OCI-LY3 (cell line): ENCODE measurements around the gene ARHGEF17.

Experiments used
- EZH2phosphoT487 ChIP-seq: fragments of 200-600 bp; shearing (Covaris generic); IDR thresholded peaks from 2 replicates; pipeline ENCODE4 v1.6.1; 2018; ENCODE audit warnings: antibody characterized with exemption, mixed run types, low read depth
- TF ChIP-seq, protein P1 (sequence below): fragments of 200-600, 300-600 bp; sonication (generic); IDR thresholded peaks from 2 replicates; pipeline ENCODE4 v1.5.1; 2014; ENCODE audit warnings: antibody characterized with exemption, low read length, low read depth

DNA sequence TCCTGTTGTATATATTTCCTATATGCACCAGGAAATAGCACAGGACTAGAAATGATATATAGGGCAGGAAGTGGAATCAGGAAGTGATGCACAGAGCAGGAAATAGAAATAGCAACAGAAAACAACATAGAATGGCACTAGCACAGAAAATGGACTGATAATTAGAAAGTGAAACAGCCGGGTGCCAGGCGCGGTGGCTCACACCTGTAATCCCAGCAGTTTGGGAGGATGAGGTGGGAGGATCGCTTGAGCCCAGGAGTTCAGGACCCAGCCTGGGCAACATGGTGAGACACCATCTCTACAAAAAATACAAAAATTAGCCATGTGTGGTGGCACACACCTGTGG is 58.2 kb downstream of the ARHGEF17 start:
- TF ChIP-seq, protein P1, sequence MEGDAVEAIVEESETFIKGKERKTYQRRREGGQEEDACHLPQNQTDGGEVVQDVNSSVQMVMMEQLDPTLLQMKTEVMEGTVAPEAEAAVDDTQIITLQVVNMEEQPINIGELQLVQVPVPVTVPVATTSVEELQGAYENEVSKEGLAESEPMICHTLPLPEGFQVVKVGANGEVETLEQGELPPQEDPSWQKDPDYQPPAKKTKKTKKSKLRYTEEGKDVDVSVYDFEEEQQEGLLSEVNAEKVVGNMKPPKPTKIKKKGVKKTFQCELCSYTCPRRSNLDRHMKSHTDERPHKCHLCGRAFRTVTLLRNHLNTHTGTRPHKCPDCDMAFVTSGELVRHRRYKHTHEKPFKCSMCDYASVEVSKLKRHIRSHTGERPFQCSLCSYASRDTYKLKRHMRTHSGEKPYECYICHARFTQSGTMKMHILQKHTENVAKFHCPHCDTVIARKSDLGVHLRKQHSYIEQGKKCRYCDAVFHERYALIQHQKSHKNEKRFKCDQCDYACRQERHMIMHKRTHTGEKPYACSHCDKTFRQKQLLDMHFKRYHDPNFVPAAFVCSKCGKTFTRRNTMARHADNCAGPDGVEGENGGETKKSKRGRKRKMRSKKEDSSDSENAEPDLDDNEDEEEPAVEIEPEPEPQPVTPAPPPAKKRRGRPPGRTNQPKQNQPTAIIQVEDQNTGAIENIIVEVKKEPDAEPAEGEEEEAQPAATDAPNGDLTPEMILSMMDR, result no peak
- TF ChIP-seq EZH2phosphoT487, result no peak
